Measurements from ENCODE around the gene GPR68. TPM values are rescaled to one million over a fixed set of nuclear protein-coding genes. Genes with fewer than 3 reads are reported as not detected.
"Not testable (repeated sequence)": the region's sequence is repeated elsewhere in the genome, so short reads cannot be mapped to it uniquely, and the experiment has no call there.

The GPR68 gene
- polyA plus RNA-seq, 4 donors = 1.7 to 2.1 (median 1.8) TPM

DNA sequence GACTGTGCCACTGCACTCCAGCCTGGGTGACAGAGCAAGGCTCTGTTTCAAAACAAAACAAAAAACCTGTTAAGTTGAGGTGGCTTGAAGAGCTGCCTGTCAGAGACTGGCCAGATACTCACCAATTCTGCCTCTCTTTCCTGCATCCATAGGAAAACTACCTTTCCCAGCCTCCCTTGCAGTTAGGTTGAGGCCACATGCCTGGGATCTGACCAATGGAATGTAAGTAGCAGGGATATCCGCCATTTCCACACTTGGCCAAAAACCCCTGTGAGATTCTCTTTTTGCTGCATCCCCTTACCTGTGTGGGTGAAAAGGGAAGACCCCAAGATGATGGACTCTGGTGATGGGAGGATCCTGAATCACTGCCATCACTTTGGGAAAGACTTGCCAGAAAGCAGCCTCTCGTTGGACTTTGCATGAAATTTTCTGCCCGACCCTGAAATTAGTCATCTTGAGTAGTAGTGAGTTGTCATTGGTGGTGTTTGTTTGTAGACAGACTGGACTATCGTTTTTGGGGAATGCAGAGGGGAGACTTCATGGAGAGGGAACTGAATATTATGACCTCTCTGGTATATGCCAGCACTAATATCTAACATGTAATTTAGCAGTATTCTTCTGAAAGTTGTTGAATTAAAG is 14.0 kb downstream of the GPR68 start:
- DNase-seq (ENCODE audit: low read depth in 4 of 4, low spot score in 3 of 4) = no peak

DNA sequence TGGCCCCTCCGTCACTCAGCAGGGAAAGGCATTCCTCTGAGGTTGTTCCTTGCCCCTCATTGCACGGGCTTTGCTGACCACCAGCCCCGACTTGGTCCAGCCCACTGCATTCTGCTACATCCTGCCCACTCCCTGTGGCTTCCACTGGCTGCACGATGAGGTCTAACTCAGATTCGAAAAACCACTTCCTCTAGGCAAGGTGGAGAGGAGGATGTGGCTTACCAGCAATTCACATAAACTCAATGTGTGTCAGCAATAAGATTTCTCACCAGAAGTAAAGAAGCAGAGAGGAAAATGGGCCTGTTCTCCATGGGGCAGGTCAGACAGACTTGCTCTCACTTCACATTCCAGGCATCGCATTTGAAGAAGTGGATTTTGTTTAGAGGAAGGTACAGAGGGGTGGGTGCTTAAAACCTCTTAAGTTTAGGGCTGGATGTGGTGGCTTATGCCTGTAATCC is 14.7 kb downstream of the GPR68 start:
- no peak for DNase-seq (ENCODE audit: low read depth in 4 of 4, low spot score in 3 of 4)

DNA sequence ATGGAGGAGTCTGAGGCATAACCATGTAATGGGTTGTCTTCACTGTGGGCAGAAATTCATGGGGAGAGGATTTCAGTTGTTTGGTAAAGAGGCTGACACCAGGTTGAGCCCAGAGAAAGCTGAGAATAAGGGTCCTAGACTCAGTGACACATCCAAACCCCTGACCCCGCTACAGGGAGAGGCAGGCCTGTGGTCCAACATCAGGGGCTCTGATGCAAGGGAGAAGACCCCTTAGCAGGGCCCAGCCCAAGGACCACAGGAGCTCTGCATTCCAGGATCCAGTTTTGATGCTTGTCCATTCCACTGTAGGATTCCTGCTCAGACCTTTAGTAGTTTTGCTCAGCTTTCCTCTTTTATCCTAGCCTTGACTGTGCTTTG is 15.5 kb downstream of the GPR68 start:
- DNase-seq (ENCODE audit: low read depth in 4 of 4, low spot score in 3 of 4) = no peak

DNA sequence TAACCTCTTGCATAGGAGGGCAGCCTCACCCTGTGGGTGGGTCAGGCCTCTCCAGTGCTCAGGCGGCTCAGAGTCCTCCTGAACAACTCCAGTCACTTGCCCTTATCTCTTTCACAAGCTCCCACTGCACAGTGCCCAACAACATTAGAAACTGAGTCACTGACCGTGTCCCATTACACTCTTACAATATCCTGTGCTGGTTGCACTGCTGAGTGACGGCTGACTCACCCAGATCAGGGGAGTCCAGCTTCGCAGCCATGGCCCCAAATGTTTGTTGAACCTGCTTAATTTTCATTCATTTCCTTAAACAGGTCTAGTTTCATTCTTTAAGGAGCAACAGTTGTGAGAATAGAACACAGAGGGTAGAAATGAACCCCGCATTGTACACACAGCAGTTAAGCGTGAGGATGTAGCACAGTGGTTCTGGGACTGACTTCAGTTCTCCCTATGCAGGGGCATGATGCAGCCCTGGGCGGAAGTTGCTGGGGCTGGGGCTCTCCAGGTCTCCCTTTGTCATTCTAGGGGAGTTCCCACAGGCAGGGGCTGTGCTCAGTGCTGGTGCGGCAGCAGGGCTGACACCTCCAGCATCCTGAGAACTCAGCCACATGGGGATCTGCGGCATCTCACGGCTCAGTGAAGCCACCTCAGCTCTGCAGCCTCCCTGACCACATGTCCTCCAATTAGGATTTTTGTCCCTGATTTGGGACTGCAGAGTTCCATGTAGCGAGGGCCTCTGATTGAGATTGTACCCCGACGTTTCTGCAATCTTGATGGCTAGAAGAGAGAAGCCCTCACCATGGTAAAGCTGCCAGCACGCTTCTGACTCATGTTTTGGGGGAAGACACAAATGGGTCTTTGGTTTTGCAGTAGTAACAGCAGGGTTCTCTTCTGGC is 16.1 kb downstream of the GPR68 start:
- DNase-seq (ENCODE audit: low read depth in 4 of 4, low spot score in 3 of 4) = no peak

DNA sequence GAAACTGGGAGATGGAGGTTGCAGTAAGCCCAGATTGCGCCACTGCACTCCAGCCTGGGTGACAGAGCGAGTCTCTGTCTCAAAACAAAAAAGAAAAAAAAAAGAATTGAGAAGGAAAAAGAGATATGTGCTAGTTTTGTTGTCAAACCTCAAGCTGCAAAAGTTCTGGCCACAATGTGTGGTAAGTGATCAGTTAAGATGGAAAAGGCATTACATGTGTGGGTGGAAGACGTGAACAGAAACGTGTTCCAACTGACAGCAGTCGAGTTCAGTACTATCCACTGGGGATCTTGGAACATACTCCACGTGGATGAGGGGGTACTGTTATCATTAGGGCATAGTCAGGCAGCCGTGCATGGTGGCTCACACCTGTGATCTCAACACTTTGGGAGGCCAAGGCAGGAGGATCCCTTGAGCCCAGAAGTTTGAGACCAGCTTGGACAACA is 17.3 kb downstream of the GPR68 start:
- no peak for DNase-seq (ENCODE audit: low read depth in 4 of 4, low spot score in 3 of 4)

DNA sequence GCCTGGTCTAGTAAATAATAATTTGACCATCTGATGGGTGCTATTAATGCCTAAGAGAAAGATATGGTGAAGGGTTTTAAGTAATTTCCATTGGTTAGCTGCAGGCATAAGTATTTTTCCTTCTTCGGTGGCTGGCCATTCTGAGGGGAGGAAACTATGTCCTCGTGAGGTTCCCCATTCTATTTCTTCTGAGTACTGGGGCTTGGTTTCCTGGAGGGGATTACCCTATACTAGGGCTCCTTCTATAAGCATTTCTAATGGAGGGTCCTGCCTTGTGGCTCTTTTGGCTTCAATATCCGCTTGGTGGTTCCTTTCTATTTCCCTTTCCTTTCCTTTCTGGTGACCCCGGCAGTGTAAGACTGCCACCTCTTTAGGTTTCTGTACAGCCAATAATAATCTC is 18.1 kb downstream of the GPR68 start:
- DNase-seq (ENCODE audit: low read depth in 4 of 4, low spot score in 3 of 4) = not testable (repeated sequence)

DNA sequence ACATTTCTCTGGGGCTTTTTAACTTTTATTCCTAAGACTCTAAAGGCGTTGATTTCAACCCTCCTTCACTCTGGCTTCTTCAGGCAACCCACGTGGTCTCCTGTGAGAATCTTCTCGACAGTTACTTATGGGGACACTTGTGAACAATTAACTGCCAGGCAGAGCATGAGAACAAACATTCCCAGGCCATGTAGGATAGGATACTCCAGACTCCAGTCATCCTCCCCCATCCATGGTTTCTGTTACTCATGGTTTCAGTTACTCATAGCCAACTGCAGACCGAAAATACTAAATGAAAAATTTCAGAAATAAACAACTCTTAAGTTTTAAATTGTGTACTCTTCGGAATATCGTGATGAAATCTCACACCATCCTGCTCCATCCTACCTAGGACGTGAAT is 19.5 kb downstream of the GPR68 start:
- DNase-seq (ENCODE audit: low read depth in 4 of 4, low spot score in 3 of 4) = no peak

DNA sequence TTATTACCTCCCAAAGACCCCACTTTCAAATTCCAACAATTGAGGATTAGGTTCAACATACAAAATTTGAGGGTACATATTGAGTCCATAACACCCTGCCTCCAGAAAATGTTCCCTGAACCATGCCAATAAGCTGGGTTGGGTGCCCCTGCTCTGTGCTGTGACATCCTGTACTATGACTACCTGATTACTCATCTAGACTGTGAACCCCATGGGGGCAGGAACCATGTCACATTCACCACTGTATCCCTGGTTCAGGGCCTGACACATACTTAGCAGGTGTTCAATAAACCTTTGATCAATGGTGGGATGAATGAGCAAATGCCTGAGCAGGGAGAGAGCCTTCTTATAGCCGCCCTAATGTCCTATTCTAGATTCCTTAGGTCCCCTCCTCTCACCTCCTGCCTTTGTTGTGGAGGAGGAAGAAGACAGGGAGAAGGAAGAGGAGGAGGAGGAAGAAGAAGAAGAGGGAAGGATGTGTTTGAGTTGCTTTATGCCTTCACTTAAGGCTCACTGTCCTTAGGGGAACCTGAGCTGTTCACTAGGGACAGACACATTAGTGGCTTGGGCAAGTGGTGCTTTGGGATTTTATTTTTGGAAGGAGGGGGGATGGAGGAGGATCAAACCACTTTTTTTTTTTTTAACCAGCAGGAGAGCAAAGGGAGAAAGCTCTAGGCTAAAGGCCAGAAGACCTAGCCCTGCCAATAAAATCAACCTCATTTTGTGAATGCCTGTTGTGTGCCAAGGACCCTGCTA is 21.3 kb downstream of the GPR68 start:
- no peak for DNase-seq (ENCODE audit: low read depth in 4 of 4, low spot score in 3 of 4)

DNA sequence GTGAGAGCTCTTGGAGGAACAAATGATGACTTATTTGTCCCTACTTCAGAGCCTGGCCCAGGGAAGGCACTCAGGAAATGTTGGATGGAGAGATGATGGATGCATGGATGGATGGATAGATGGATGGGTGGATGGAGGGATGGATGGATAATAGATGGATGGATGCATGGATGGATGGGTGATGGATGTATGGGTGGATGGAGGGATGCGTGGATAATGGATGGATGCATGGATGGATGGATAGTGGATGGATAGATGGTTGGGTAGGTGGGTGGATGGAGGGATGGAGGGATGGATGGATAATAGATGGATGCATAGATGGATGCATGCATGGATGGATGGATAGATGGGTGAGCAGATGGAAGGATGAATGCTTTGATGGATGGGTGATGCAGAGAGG is 23.2 kb downstream of the GPR68 start:
- DNase-seq (ENCODE audit: low read depth in 4 of 4, low spot score in 3 of 4) = no peak

DNA sequence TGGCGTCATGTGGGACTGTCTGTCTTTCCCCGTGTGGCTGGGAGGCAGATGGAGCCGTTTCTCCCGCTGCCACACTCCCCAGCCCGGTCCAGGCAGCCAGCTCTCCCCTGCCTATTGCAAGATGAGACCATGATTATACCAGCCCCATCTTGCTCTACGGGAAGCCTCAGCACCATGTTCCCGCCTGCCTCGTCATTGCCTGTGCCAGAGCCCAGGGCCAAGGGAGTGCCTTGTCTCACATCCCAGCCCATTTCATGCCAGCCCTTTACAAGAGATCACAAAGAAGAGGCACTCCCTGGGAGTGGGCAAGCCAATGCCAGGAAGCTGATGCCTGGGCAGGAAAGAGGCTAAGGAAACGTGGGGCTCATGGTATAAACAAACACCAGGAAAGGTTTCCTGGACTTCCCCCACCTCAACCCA is 23.9 kb downstream of the GPR68 start:
- no peak for DNase-seq (ENCODE audit: low read depth in 4 of 4, low spot score in 3 of 4)

DNA sequence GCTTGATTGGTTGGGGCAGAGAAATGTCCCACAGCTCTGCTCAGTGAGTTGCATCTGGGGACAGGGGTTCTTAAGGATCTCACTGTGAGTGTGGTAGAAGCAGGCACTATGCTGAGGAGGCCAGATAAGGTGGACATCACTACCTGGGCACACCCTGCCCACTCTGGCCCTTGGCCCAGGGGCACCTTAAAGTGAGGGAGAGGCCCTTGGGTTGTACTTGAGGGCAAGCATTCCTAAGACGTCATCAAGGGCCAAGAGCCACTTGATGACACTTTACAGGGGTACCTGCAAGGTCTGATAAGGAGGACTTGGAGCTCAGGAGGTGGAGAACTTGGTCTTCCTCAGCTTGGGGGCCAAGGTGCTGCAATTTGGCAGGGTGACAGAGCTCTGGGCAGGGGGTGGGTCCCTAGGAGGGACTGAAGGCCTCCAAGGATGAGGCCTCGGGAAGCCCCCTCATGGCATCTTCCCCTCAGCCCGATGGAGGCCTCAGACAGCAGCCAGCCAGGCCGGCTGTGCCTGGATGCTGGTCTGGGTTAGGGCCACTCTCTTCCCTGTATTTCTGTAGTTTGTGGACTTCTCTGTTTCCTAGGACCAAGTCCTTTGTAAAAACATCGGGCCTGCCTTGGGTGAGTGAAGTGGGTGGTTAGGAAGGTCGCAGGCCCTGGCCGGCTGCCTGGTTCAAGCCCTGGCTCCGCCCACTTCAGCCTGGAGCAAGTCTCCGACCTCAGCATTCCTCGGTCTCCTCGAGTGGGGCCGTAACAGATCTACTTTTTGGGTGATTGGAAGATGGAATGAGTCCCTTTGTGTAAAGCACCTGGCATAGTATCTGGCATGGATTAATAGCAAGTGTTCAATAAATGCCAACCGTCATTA is 24.8 kb downstream of the GPR68 start:
- DNase-seq (ENCODE audit: low read depth in 4 of 4, low spot score in 3 of 4) = no peak

DNA sequence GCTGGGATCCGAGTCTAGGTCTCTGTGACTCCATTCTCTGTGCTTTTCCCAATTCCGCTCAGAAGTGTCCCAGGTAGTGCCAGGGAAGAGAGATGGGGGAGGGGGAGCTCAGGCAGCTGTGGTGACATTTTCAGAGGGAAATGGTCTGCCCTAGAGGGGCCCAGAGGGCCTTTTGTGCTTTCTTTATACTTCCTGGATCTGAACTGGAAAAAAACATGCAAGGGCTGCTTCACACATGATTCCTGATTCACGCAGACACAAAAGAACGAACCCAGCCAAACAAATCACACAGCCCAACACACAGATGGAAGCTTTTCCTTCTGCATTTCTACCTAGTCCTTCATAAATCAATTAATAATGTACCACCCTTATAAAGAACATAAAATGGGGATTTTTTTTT is 26.5 kb downstream of the GPR68 start:
- DNase-seq (ENCODE audit: low read depth in 4 of 4, low spot score in 3 of 4) = no peak

DNA sequence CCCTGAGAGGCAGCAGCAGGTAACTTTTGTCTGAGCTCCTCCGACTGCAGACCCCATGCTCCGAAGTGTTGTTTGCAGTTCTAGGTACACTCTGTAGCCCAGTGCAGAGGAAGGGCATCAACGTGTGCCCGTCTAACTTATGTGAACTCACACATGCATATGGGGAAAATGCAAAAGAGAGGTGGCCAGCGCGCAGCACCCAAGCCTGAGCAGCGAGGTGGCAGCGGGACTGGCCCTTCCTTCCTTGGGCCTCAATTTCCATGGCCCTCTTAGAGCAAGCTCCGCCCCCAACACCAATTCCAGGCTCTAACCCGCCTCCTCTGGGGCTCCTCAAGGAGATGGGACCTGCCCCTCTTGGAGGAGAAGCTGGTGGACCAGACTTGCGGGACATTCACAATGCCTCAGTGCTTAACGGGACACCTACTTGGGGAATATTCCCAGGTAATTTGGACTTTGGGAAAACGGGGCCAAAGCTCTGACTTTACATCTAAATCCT is 27.7 kb downstream of the GPR68 start:
- no peak for DNase-seq (ENCODE audit: low read depth in 4 of 4, low spot score in 3 of 4)

DNA sequence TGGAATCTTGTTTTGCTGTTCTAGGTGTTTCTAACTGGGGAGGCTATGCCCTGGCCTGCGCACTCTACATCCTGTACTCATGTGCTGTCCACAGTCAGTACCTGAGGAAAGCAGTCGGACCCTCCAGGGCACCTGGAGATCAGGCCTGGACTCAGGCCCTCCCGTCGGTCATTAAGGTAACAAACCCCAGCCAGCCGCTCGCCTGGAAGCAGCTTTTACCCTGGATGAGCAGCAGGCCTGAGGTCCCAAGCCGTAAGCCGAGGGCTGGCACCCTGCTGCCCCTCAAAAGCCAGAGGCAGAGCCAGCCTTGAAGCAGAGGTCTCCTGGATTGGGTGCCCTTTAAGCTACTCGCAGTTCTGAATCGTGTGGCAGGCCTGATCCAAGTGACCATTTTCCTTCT is 29.1 kb downstream of the GPR68 start:
- DNase-seq (ENCODE audit: low read depth in 4 of 4, low spot score in 3 of 4) = no peak

DNA sequence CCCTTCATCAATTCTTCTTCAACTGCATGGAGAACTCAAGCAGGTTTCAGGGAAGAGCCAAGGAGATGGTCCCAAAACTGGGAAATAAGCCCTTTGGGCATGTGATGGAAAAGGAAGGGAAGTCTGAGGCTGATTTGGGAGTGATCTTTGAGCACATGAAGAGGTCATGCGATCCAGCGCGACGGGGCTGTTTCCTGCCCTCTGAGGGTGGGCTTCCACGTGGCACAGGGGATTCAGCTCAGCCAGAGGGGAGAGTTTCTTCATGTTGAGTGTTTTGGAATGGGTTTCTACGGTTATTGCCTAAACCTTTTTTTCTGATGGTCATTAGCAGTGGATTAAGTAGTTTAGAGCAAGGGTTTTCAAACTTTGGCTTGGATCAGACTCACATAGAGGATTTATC is 30.2 kb downstream of the GPR68 start:
- DNase-seq (ENCODE audit: low read depth in 4 of 4, low spot score in 3 of 4) = no peak

DNA sequence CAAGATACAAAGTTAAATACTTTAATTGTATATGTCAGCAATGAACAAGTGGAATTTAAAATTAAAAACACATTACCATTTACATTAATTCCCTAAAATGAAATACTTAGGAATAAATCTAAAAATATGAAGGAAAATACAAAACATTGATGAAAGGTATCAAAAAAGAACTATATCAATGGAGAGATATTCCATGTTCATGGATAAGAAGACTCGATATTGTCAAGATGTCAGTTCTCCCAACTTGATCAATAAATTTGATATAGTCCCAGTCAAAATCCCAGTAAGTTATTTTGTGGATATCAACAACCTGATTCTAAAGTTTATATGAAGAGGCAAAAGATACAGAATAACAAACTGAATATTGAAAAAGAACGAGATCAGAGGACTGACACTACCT is 33.5 kb downstream of the GPR68 start:
- DNase-seq (ENCODE audit: low read depth in 4 of 4, low spot score in 3 of 4) = no peak

DNA sequence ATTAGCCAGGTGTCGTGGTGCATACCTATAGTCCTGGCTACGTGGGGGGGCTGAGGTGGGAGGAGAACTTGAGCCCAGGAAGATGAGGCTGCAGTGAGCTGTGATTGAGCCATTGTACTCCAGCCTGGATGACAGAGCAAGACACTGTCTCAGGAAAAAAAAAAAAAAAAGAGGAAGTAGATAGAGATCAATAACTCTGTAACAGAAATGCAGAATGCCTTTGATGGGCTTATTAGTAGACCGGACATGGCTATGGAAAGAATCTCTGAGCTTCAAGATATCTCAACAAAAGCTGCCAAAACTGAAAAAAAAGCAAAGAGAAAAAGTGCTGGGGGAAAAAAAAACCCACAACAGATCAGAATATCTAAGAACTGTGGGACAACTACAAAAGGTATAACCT is 37.5 kb downstream of the GPR68 start:
- no peak for DNase-seq (ENCODE audit: low read depth in 4 of 4, low spot score in 3 of 4)

DNA sequence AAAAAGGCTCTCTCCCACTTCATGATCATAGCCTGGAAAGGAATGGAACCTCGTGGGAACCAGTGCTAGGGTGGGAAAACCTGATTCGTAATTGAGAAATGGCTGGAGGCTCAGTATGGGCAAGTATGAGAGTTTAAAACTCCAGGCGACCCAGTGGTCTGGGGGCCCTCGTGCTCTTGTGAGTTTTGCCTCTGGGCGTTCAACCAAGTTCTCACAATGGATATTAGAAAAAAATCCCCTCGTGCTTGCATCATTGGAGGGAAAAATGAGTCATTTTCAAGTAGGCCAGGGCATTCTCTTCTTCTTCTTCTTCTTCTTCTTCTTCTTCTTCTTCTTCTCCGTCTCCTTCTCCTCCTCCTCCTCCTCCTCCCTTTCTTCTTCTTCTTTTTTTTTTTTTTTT is 39.0 kb downstream of the GPR68 start:
- no peak for DNase-seq (ENCODE audit: low read depth in 4 of 4, low spot score in 3 of 4)

DNA sequence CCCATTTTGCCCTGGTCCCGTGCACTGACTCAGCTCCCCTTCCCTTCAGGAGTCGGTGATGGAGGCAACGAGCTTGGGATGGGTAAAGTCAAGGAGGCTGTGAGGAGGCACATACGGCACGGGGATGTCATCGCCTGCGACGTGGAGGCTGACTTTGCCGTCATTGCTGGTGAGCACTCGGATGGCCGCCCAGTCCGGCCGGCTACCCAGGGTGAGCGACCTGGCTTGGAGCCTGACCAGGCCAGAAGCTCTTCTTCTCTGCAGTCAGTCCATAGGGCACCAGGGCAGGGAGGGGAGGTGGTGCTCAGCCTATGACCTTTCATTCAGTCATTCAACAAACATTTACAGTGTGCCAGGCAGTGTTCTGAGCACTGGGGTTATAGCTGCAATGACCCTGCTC is 39.8 kb downstream of the GPR68 start:
- no peak for DNase-seq (ENCODE audit: low read depth in 4 of 4, low spot score in 3 of 4)
